GM12878 (cell line): Measurements from ENCODE around the gene ADD2.

Experiments used
- CTCF ChIP-seq, 3 experiments: IDR thresholded peaks in 2 of 3; conservative IDR thresholded peaks in 1 of 3; 2 replicates each; pipeline ENCODE4 v1.5.1; 2011; ENCODE audit warnings: low read depth in 3 of 3, low read length in 3 of 3, mild to moderate bottlenecking in 3 of 3, control low read depth in 2 of 3, moderate library complexity in 2 of 3, inconsistent platforms in 1 of 3, mixed read lengths in 1 of 3; ENCODE audit not compliant: control insufficient read depth in 2 of 3, insufficient read depth in 1 of 3; ENCODE audit errors: extremely low read depth in 1 of 3
- HDAC2 ChIP-seq: fragments of 200-600 bp; sonication (generic); IDR thresholded peaks from 2 replicates; pipeline ENCODE4 v1.6.1; 2017
- LARP7 ChIP-seq: fragments of 450-650 bp; IDR thresholded peaks from 2 replicates; pipeline ENCODE4 v1.6.1; 2017; ENCODE audit warnings: mild to moderate bottlenecking
- MXI1 ChIP-seq: fragments of 150-350 bp; IDR thresholded peaks from 2 replicates; pipeline ENCODE4 v1.6.1; 2011; ENCODE audit warnings: low read depth, mild to moderate bottlenecking, inconsistent platforms, low read length, improper control_type of control experiment
- NFIC ChIP-seq: IDR thresholded peaks from 2 replicates; pipeline ENCODE4 v1.6.1; 2012; ENCODE audit warnings: low read depth, mild to moderate bottlenecking, inconsistent platforms, low read length, moderate library complexity
- NFXL1 ChIP-seq: fragments of 450-650 bp; IDR thresholded peaks from 2 replicates; pipeline ENCODE4 v1.6.1; 2017; ENCODE audit warnings: antibody characterized with exemption, mild to moderate bottlenecking, borderline replicate concordance
- POLR2AphosphoS5 ChIP-seq: IDR thresholded peaks from 2 replicates; pipeline ENCODE4 v1.6.1; 2011; ENCODE audit warnings: mild to moderate bottlenecking, low read length, inconsistent platforms
- REST ChIP-seq: IDR thresholded peaks from 2 replicates; pipeline ENCODE4 v1.6.1; 2012; ENCODE audit warnings: mild to moderate bottlenecking, low read depth, low read length
- ZBTB11 ChIP-seq: fragments of 450-650 bp; formaldehyde crosslinking; IDR thresholded peaks from 2 replicates; pipeline ENCODE4 v1.5.0; 2022; ENCODE audit warnings: mild to moderate bottlenecking, missing genetic modification characterization
- ZSCAN29 ChIP-seq: fragments of 450-650 bp; IDR thresholded peaks from 2 replicates; pipeline ENCODE4 v1.6.1; 2017; ENCODE audit warnings: mild to moderate bottlenecking, moderate library complexity

- TF ChIP-seq LARP7 (no peak), CTCF (IDR thresholded peaks at IDR 0.05 in 2 of 3, conservative IDR thresholded peaks at IDR 0.05 in 1 of 3; ENCODE audit: control insufficient read depth in 2 of 3, extremely low read depth in 1 of 3, insufficient read depth in 1 of 3, low read depth in 3 of 3, low read length in 3 of 3) (no peak), NFIC (no peak), REST (no peak), ZSCAN29 (no peak), POLR2AphosphoS5 (no peak), NFXL1 (no peak), HDAC2 (no peak), ZBTB11 (CRISPR knock-in tag) (no peak), MXI1 (no peak)
Measured at GRCh38 chr2:70766357-70767078, 1.5 kb downstream of the ADD2 start.
